Left lung (tissue), 14 donors: ENCODE measurements around the gene CST7. TPM values are rescaled to one million over a fixed set of nuclear protein-coding genes. Genes with fewer than 3 reads are reported as not detected.

Experiments
- ATAC-seq: fragments of 200-7000 bp; cut with Tn5 transposase; one replicate; pipeline ENCODE4 v1.9.1; 2020; ENCODE audit warnings: moderate library complexity
- DNase-seq, 4 donors: peaks; one replicate each; pipeline ENCODE4 v3.0.0-alpha.2; 2013 to 2020
- H3K27ac ChIP-seq, 2 donors: fragments of 200-600 bp; sonication (generic) in 1 of 2; one replicate each; pipeline versions ENCODE4 v1.5.0 to v1.8.0; 2020 to 2021
- H3K27me3 ChIP-seq, 2 donors: fragments of 200-600 bp; sonication (generic) in 1 of 2; one replicate each; pipeline versions ENCODE4 v1.5.0 to v1.8.0; 2020 to 2021
- H3K36me3 ChIP-seq, 2 donors: fragments of 200-600 bp; sonication (generic) in 1 of 2; one replicate each; pipeline versions ENCODE4 v1.5.0 to v1.8.0; 2020 to 2021
- H3K4me1 ChIP-seq, 2 donors: fragments of 200-600 bp; one replicate each; pipeline ENCODE4 v1.8.0; 2021
- H3K4me3 ChIP-seq, 2 donors: fragments of 200-600 bp; sonication (generic) in 1 of 2; one replicate each; pipeline versions ENCODE4 v1.5.0 to v1.8.0; 2020 to 2021; ENCODE audit warnings: mild to moderate bottlenecking in 1 of 2
- H3K9me3 ChIP-seq, 2 donors: fragments of 200-600 bp; sonication (generic) in 1 of 2; one replicate each; pipeline versions ENCODE4 v1.5.0 to v1.8.0; 2020 to 2021
- intact Hi-C, 2 donors: fragments of 100-400 bp; cut with DNase I; formaldehyde crosslinking; loops; one replicate each; pipeline versions ENCODE4 v1.11.2 to v1.14.2; 2022
- long read RNA-seq, 12 donors: library from polyadenylated mRNA in 2 of 12; unstranded in 2 of 12; transcript quantifications; one replicate each; pipeline ENCODE4 v2.0.0 and lab custom pipeline, GENCODE V29; 2019 to 2026
- polyA plus RNA-seq, 6 donors: library from polyadenylated mRNA; unstranded; fragments of 120-200 nt; gene quantifications; one replicate each; pipeline ENCODE4 v1.2.1, GENCODE V29; 2013; ENCODE audit not compliant: insufficient read length in 6 of 6
- total RNA-seq, 2 donors: library from RNA; stranded (reverse); fragmentation: NEBNext Ultra II Directional; extraction: Animal tissue kit (Norgen Biotek cat#: 25700); gene quantifications; one replicate each; pipeline ENCODE4 v1.2.1, GENCODE V29; 2021
- TF ChIP-seq, protein P1 (sequence below), 2 donors: fragments of 200-600 bp; sonication (generic) in 1 of 2; IDR thresholded peaks; one replicate each; pipeline versions ENCODE4 v1.5.0 to v1.8.0; 2021; ENCODE audit warnings: antibody characterized with exemption in 2 of 2
- donor health status: DM: no; HTN: yes; CAD: no.
- donor health status: DM: no; HTN: no; CAD: no.

The CST7 gene, protein sequence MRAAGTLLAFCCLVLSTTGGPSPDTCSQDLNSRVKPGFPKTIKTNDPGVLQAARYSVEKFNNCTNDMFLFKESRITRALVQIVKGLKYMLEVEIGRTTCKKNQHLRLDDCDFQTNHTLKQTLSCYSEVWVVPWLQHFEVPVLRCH
- total RNA-seq (10 to 100 TPM in 1 of 2 donors, 1 to 10 TPM in 1; 2.4 to 28.0 TPM), polyA plus RNA-seq (1 to 10 TPM in 5 of 6 donors, under 1 TPM in 1; 0.84 to 2.0 (median 1.4) TPM)
- long read RNA-seq, donor 1, partial matches to known transcripts: 0 of 3 reads
- long read RNA-seq, donor 1, other reads (novel, unspliced or antisense): 0 of 3 reads
- long read RNA-seq, donor 2, partial matches to known transcripts: 0 of 1 reads
- long read RNA-seq, donor 2, other reads (novel, unspliced or antisense): 0 of 1 reads
- long read RNA-seq, donor 3, partial matches to known transcripts: 0 of 27 reads
- long read RNA-seq, donor 3, other reads (novel, unspliced or antisense): 27 of 27 reads
- long read RNA-seq, donor 4, transcript CST7-201 (4 exons, 930 nt): major isoform, 5 of 5 reads
- long read RNA-seq, donor 4, partial matches to known transcripts: 0 of 5 reads
- long read RNA-seq, donor 4, other reads (novel, unspliced or antisense): 0 of 5 reads
- long read RNA-seq, donor 5: 0 reads
- long read RNA-seq, donor 6, partial matches to known transcripts: 0 of 3 reads
- long read RNA-seq, donor 6, other reads (novel, unspliced or antisense): 0 of 3 reads
- long read RNA-seq, donor 7: 0 reads
- long read RNA-seq, donor 8: 0 reads
- long read RNA-seq, donor 9: 0 reads
- long read RNA-seq, donor 10, transcript CST7-201 (4 exons, 930 nt): major isoform, 38 of 39 reads
- long read RNA-seq, donor 10, partial matches to known transcripts: 1 of 39 reads
- long read RNA-seq, donor 10, other reads (novel, unspliced or antisense): 0 of 39 reads
- long read RNA-seq, donor 11: 0 reads
- long read RNA-seq, donor 12: 0 reads

DNA sequence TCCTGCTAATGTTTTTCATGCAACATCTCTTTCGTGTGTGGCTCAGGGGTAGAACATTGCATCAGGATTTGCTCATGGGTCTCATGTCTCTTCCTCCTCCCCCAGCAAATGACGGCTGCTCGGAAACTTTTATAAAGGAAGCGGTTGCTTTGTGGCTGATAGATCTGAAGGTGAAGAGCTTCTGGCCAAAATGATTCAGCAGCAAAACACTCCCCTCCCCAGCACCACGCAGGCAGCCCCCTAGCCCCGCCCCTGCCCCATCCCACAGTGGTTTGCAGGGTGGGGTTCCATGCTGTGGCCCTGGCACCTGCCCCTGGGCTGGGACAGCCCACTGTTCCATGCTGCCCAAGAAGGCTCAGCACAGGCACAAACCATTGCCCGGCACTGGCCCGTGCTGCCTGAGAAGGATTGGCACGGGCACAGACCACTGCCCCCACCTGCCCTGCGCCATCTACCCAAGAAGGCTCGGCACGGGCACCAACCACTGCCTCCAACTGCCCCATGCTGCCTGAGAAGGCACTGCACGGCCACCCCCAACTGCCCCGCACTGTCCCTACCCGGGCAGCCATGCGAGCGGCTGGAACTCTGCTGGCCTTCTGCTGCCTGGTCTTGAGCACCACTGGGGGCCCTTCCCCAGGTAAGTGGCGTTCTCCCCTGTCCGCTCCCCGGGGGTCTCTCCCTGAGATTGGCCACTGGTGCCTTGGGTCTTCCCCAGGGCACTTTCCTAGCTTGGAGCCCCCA, at the start of gene CST7:
Gene CST7 (plus strand): TSS at position 331 of the 741 bp plus-strand sequence. CDS start 237 bp downstream, at position 568.
- Histone ChIP-seq H3K4me3 (peak within 1 kb of the TSS in 1 of 2 donors; percentile 42), H3K9me3 (peaks cover 0 to 16% of the 10 kb centered on the region in 2 donors), H3K27me3 (peaks cover 0 to 27% of the 10 kb centered on the region in 2 donors), H3K27ac (peak within 1 kb of the TSS in 1 of 2 donors; percentile 84), H3K4me1 (peaks cover 0 to 42% of the 10 kb centered on the region in 2 donors), H3K36me3 (no peaks in the 10 kb centered on the region)
- TF ChIP-seq, protein P1, sequence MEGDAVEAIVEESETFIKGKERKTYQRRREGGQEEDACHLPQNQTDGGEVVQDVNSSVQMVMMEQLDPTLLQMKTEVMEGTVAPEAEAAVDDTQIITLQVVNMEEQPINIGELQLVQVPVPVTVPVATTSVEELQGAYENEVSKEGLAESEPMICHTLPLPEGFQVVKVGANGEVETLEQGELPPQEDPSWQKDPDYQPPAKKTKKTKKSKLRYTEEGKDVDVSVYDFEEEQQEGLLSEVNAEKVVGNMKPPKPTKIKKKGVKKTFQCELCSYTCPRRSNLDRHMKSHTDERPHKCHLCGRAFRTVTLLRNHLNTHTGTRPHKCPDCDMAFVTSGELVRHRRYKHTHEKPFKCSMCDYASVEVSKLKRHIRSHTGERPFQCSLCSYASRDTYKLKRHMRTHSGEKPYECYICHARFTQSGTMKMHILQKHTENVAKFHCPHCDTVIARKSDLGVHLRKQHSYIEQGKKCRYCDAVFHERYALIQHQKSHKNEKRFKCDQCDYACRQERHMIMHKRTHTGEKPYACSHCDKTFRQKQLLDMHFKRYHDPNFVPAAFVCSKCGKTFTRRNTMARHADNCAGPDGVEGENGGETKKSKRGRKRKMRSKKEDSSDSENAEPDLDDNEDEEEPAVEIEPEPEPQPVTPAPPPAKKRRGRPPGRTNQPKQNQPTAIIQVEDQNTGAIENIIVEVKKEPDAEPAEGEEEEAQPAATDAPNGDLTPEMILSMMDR (IDR thresholded peaks at IDR 0.05): no peak
- intact Hi-C loops: no loop called here
- peak; percentile 62 for ATAC-seq
- DNase-seq: peak in 1 of 4 donors; percentile 87

DNA sequence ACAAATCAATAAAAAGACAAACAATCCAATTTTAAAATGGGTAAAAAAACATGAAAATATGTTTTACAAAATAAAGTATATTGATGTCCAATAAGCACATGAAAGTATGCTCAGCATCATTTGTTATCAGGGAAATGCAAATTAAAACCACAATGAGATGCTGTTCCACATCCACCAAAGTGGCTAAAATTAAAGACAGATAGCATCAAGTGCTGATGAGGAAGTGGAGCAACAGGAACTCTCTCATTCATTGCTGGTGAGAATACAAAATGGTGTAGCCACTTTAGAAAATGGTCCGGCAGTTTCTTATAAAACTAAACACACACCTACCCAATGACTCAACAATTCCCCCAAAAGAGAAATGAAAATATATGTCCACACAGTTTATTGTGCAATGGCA, 42.3 kb upstream of the CST7 start:
- H3K27ac ChIP-seq: no peak overlapping the region
- intact Hi-C loops: no loop called here
- no peak for DNase-seq
- no peak for ATAC-seq
- no peaks in the 10 kb centered on the region for H3K36me3 ChIP-seq
- peaks cover 0 to 29% of the 10 kb centered on the region in 2 donors for H3K9me3 ChIP-seq
- TF ChIP-seq, protein P1 (IDR thresholded peaks at IDR 0.05): no peak
- H3K4me1 ChIP-seq: no peaks in the 10 kb centered on the region
- H3K4me3 ChIP-seq: no peak overlapping the region
- no peaks in the 10 kb centered on the region for H3K27me3 ChIP-seq

DNA sequence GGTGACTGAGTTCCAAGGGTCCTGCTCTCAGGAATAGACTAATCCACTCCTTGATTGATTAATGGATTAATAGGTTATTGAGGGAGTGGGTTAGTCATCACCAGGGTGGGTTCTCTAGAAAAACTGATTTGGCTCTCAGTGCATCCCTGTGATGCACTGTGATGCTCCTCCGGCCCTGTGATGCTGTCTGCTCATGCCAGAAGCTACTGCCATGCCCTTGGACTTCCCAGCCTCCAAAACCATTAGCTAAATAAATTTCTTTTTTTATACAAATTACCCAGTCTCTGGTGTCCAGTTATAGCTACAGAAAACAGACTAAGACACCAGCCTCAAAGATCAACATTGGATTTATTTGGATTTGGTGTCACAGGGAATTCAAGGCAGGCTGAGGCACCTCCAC, 40.4 kb upstream of the CST7 start:
- no peaks in the 10 kb centered on the region for H3K4me1 ChIP-seq
- ATAC-seq (no peak), DNase-seq (no peak)
- TF ChIP-seq, protein P1 (IDR thresholded peaks at IDR 0.05): no peak
- peaks cover 0 to 29% of the 10 kb centered on the region in 2 donors for H3K9me3 ChIP-seq
- intact Hi-C loops: no loop called here
- H3K4me3 ChIP-seq: no peak overlapping the region
- H3K27ac ChIP-seq: no peak overlapping the region
- H3K36me3 ChIP-seq: no peaks in the 10 kb centered on the region
- no peaks in the 10 kb centered on the region for H3K27me3 ChIP-seq

DNA sequence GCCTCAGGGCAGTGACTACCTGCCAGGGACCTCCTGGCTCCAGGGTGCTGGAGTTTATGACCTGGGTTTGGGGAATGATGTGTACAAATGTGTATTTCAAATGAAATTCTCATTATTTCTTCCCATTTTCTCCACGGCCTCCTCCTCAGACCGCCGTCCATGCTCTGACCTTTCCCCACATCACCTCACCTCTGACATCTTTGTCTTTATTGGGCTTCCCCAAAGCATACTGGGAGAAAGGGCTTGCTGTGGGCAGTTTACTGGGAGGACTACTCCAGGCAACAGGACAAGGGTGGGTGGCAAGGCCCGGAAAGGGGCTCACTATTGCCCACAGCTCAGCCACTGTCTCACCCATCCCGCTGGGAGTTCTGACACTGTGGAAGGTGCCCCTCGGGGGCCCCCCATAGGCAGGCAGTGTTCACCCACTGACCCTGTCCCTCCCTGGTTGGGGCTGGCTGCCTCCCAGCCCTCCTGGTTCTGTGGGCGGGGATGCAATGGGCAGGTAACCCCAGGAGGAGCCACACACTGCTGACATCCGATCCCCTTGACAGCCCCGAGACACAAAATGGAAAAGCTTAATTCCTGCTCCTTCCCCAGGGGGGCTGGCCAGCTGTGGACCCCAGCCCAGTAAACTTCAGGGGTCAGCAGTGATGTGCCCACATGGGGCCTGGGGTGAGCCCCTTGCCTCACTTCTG, 39.8 kb upstream of the CST7 start:
- intact Hi-C loops: no loop called here
- no peak for ATAC-seq
- Histone ChIP-seq H3K27ac (no peak overlapping the region), H3K9me3 (peaks cover 0 to 29% of the 10 kb centered on the region in 2 donors), H3K36me3 (no peaks in the 10 kb centered on the region), H3K4me3 (no peak overlapping the region), H3K4me1 (no peaks in the 10 kb centered on the region), H3K27me3 (no peaks in the 10 kb centered on the region)
- TF ChIP-seq, protein P1 (IDR thresholded peaks at IDR 0.05): no peak
- DNase-seq: no peak
